Neuronal stem cell (in vitro differentiated cells): ENCODE results near the gene AP1B1.

Source experiments
- DNase-seq: peaks from one replicate; pipeline ENCODE4 v3.0.0-alpha.2; 2013; ENCODE audit warnings: low spot score
- H2AFZ ChIP-seq: one replicate; pipeline ENCODE4 v1.6.1; 2013; ENCODE audit warnings: mild to moderate bottlenecking, low read length, inconsistent platforms
- H2AK5ac ChIP-seq: 2 replicates; pipeline ENCODE4 v1.6.1; 2013; ENCODE audit warnings: low read depth, mild to moderate bottlenecking, inconsistent platforms, low read length, moderate library complexity, mixed read lengths
- H2BK120ac ChIP-seq: 2 replicates; pipeline ENCODE4 v1.6.1; 2013; ENCODE audit warnings: low read depth, mild to moderate bottlenecking, inconsistent platforms, low read length, moderate library complexity, mixed read lengths
- H2BK12ac ChIP-seq: one replicate; pipeline ENCODE4 v1.6.1; 2013; ENCODE audit warnings: low read length, inconsistent platforms
- H2BK15ac ChIP-seq: 2 replicates; pipeline ENCODE4 v1.6.1; 2013; ENCODE audit warnings: mild to moderate bottlenecking, low read length, inconsistent platforms, mixed read lengths
- H2BK5ac ChIP-seq: one replicate; pipeline ENCODE4 v1.6.1; 2013; ENCODE audit warnings: inconsistent platforms, mild to moderate bottlenecking, low read length, moderate library complexity
- H3K14ac ChIP-seq: one replicate; pipeline ENCODE4 v1.6.1; 2013; ENCODE audit warnings: low read length, inconsistent platforms
- H3K18ac ChIP-seq: 2 replicates; pipeline ENCODE4 v1.6.1; 2013; ENCODE audit warnings: low read length, inconsistent platforms
- H3K23ac ChIP-seq: 2 replicates; pipeline ENCODE4 v1.6.1; 2013; ENCODE audit warnings: low read depth, mild to moderate bottlenecking, mixed read lengths, low read length, inconsistent platforms; ENCODE audit not compliant: poor library complexity
- H3K27ac ChIP-seq: replicated peaks from 3 replicates; pipeline ENCODE4 v1.5.1; 2013; ENCODE audit warnings: low read length, inconsistent platforms
- H3K27me3 ChIP-seq, 3 experiments: 2 replicates each; pipeline ENCODE4 v1.6.1; 2013; ENCODE audit warnings: low read length in 3 of 3, mild to moderate bottlenecking in 2 of 3, inconsistent platforms in 1 of 3, low read depth in 1 of 3, mixed read lengths in 1 of 3, moderate library complexity in 1 of 3; ENCODE audit not compliant: control insufficient read depth in 3 of 3, insufficient read depth in 3 of 3
- H3K36me3 ChIP-seq, 2 donors: replicated peaks in 1 of 2; 2 replicates each; pipeline ENCODE4 v1.6.1; 2013; ENCODE audit warnings: low read length in 2 of 2; ENCODE audit not compliant: control insufficient read depth in 2 of 2, insufficient read depth in 2 of 2
- H3K4ac ChIP-seq: 2 replicates; pipeline ENCODE4 v1.6.1; 2013; ENCODE audit warnings: inconsistent platforms, mild to moderate bottlenecking, low read length, moderate library complexity
- H3K4me1 ChIP-seq, 2 donors: 1 replicate in 1 of 2; 2 replicates in 1 of 2; pipeline ENCODE4 v1.6.1; 2013; ENCODE audit warnings: low read length in 2 of 2, low read depth in 1 of 2; ENCODE audit not compliant: control insufficient read depth in 2 of 2, insufficient read depth in 1 of 2
- H3K4me2 ChIP-seq: one replicate; pipeline ENCODE4 v1.6.1; 2013; ENCODE audit warnings: mild to moderate bottlenecking, low read length, inconsistent platforms; ENCODE audit not compliant: insufficient read depth, poor library complexity, severe bottlenecking
- H3K4me3 ChIP-seq, 2 donors: 2 replicates each; pipeline ENCODE4 v1.5.1; 2013; ENCODE audit warnings: low read length in 2 of 2, mild to moderate bottlenecking in 2 of 2, inconsistent platforms in 1 of 2, moderate library complexity in 1 of 2
- H3K79me1 ChIP-seq: one replicate; pipeline ENCODE4 v1.6.1; 2013; ENCODE audit warnings: low read depth, mild to moderate bottlenecking, inconsistent platforms, low read length, moderate library complexity
- H3K9ac ChIP-seq: one replicate; pipeline ENCODE4 v1.6.1; 2013; ENCODE audit warnings: mild to moderate bottlenecking, low read depth, low read length, inconsistent platforms; ENCODE audit not compliant: poor library complexity
- H3K9me3 ChIP-seq, 2 donors: replicated peaks in 1 of 2; 2 replicates each; pipeline versions ENCODE3 to v1.6.1; 2013; ENCODE audit warnings: low read length in 2 of 2, mild to moderate bottlenecking in 2 of 2, inconsistent platforms in 1 of 2, low read depth in 1 of 2, mixed read lengths in 1 of 2, moderate library complexity in 1 of 2; ENCODE audit not compliant: control insufficient read depth in 2 of 2, insufficient read depth in 1 of 2
- H4K8ac ChIP-seq: one replicate; pipeline ENCODE4 v1.6.1; 2013; ENCODE audit warnings: low read depth, mild to moderate bottlenecking, inconsistent platforms, low read length, moderate library complexity
- H4K91ac ChIP-seq: one replicate; pipeline ENCODE4 v1.6.1; 2013; ENCODE audit warnings: low read length, low read depth, mild to moderate bottlenecking, inconsistent platforms; ENCODE audit not compliant: poor library complexity
- WGBS, 2 donors: extraction: QIAGEN DNeasy Blood & Tissue Kit; methylation state at CpG; one replicate each; pipeline ENCODE4 v1.1.7; 2013; ENCODE audit warnings: missing lambda C conversion rate in 2 of 2, mixed read lengths in 1 of 2; ENCODE audit not compliant: insufficient read length in 2 of 2, insufficient replicate concordance in 1 of 2; ENCODE audit errors: extremely low coverage in 2 of 2; 5-methylcytosine and 5-hydroxymethylcytosine counted together

Gene AP1B1

GRCh38 chr22:29315286-29316140 lies 72.9 kb downstream of the AP1B1 start, which contains the start of gene RASL10A:
Gene RASL10A (minus strand): TSS chr22:29315697. CDS start chr22:29315246, 451 bp downstream.
- Histone ChIP-seq H4K8ac (peak within 1 kb of the TSS; percentile 43), H4K91ac (peak within 1 kb of the TSS; percentile 23), H3K27me3 (peaks cover 32 to 42% (median 41%) of the 10 kb centered on the region in 3 experiments), H2AK5ac (peak within 1 kb of the TSS; percentile 89), H3K4me3 (peak within 1 kb of the TSS; percentile 44 to 82), H3K14ac (peak within 1 kb of the TSS; percentile 83), H3K4ac (no peak within 1 kb of the TSS), H3K9ac (peak within 1 kb of the TSS; percentile 92), H2BK120ac (peak within 1 kb of the TSS; percentile 78), H2BK12ac (peak within 1 kb of the TSS; percentile 95), H2AFZ (peak within 1 kb of the TSS; percentile 94), H3K36me3 (no peaks in the 10 kb centered on the region), H3K18ac (peak within 1 kb of the TSS; percentile 90), H3K4me2 (peak within 1 kb of the TSS; percentile 99), H2BK5ac (no peak within 1 kb of the TSS), H3K4me1 (peaks cover 12 to 16% of the 10 kb centered on the region in 2 donors), H3K79me1 (no peaks in the 10 kb centered on the region), H3K27ac (no peak within 1 kb of the TSS), H3K9me3 (peaks cover 0 to 9% of the 10 kb centered on the region in 2 donors), H3K23ac (peak within 1 kb of the TSS; percentile 92), H2BK15ac (peak within 1 kb of the TSS; percentile 1)
- no CpG with 5 or more reads among the region's 103 CpGs for WGBS, 2 donors
- DNase-seq: no peak

GRCh38 chr22:29314537-29315285 lies 73.7 kb downstream of the AP1B1 start:
- H3K18ac ChIP-seq: peak overlapping the region; percentile 90
- peak overlapping the region; percentile 92 for H3K9ac ChIP-seq
- H2AK5ac ChIP-seq: peak overlapping the region; percentile 50
- H2AFZ ChIP-seq: peak overlapping the region; percentile 94
- peak overlapping the region; percentile 1 for H2BK15ac ChIP-seq
- H4K8ac ChIP-seq: no peak overlapping the region
- peaks cover 32 to 42% (median 41%) of the 10 kb centered on the region in 3 experiments for H3K27me3 ChIP-seq
- peak overlapping the region; percentile 95 for H2BK12ac ChIP-seq
- no peak overlapping the region for H3K27ac ChIP-seq
- no peaks in the 10 kb centered on the region for H3K79me1 ChIP-seq
- peak overlapping the region; percentile 83 for H3K14ac ChIP-seq
- no peaks in the 10 kb centered on the region for H3K36me3 ChIP-seq
- no peak overlapping the region for H2BK120ac ChIP-seq
- H3K4me1 ChIP-seq: peaks cover 13 to 20% of the 10 kb centered on the region in 2 donors
- H3K4me3 ChIP-seq: peak overlapping the region; percentile 44 to 82
- no peak for DNase-seq
- peaks cover 0 to 9% of the 10 kb centered on the region in 2 donors for H3K9me3 ChIP-seq
- no peak overlapping the region for H2BK5ac ChIP-seq
- peak overlapping the region; percentile 23 for H4K91ac ChIP-seq
- no CpG with 5 or more reads among the region's 69 CpGs for WGBS, 2 donors
- H3K23ac ChIP-seq: peak overlapping the region; percentile 92
- H3K4ac ChIP-seq: no peak overlapping the region
- peak overlapping the region; percentile 99 for H3K4me2 ChIP-seq

- H3K4me3 ChIP-seq: no peak overlapping the region
- H3K4ac ChIP-seq: no peak overlapping the region
- H3K27me3 ChIP-seq: peaks cover 32 to 42% (median 41%) of the 10 kb centered on the region in 3 experiments
- peaks cover 14 to 26% of the 10 kb centered on the region in 2 donors for H3K4me1 ChIP-seq
- H2BK5ac ChIP-seq: no peak overlapping the region
- H3K9me3 ChIP-seq: peaks cover 0 to 9% of the 10 kb centered on the region in 2 donors
- no peaks in the 10 kb centered on the region for H3K79me1 ChIP-seq
- H3K36me3 ChIP-seq: no peaks in the 10 kb centered on the region
- no CpG with 5 or more reads among the region's 51 CpGs for WGBS, 2 donors
- H2BK12ac ChIP-seq: no peak overlapping the region
- H3K23ac ChIP-seq: peak overlapping the region; percentile 29
- DNase-seq: no peak
- H2BK15ac ChIP-seq: no peak overlapping the region
- H2AFZ ChIP-seq: no peak overlapping the region
- H3K27ac ChIP-seq: no peak overlapping the region
- H2BK120ac ChIP-seq: no peak overlapping the region
- peak overlapping the region; percentile 0 for H3K18ac ChIP-seq
- no peak overlapping the region for H4K91ac ChIP-seq
- H4K8ac ChIP-seq: no peak overlapping the region
- peak overlapping the region; percentile 9 for H2AK5ac ChIP-seq
- no peak overlapping the region for H3K4me2 ChIP-seq
- H3K14ac ChIP-seq: no peak overlapping the region
- no peak overlapping the region for H3K9ac ChIP-seq
These were observed 74.5 kb downstream of the AP1B1 start for GRCh38 chr22:29313576-29314466.
